ENCODE measurements around the gene ECM1. TPM values are rescaled to one million over a fixed set of nuclear protein-coding genes. Genes with fewer than 3 reads are reported as not detected.

Gene ECM1
- total RNA-seq, 1 experiment from 2014 or later, result 10.3 TPM

DNA sequence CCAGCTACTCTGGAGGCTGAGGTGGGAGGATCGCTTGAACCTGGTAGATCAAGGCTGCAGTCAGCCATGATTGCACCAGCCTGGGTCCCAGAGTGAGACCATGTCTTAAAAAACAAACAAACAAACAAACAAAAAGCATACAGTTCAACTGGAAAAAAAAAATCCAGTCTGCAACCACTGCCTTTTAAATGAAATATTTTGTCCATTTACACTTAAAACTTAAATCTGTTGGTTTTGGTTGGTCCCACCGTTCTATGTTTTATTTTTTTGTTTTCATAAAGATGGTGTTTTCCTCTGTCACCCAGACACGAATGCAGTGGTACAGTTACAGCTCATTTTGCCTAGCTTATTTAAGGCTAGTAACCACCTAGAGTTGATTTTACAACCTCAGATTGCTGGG lies 17.4 kb downstream of the ECM1 start:
- H2AFZ ChIP-seq, result no peak overlapping the region
- DNase-seq, result no peak
- H3K9me3 ChIP-seq (ENCODE audit: insufficient read depth, low read depth), result no peaks in the 10 kb centered on the region
- no TSS peak for BruUV-seq (replicated peaks)
- ChIA-PET POLR2A (ENCODE audit: unreplicated experiment) (no interaction called here), CTCF (interaction anchor here (0.6 kb wide), 2 partner anchors 128 to 230 kb away, joined by 5 to 6 read pairs; no protein-coding TSS in a partner anchor)
- TF ChIP-seq CTCF (conservative IDR thresholded peaks at IDR 0.05) (no peak), EZH2 (IDR thresholded peaks at IDR 0.05; ENCODE audit: low read depth) (no peak)
- H3K79me2 ChIP-seq (ENCODE audit: low read depth), result no peaks in the 10 kb centered on the region
- no peaks in the 10 kb centered on the region for H4K20me1 ChIP-seq (ENCODE audit: insufficient read depth)
- no peak overlapping the region for H3K4me2 ChIP-seq
- H3K27ac ChIP-seq, result no peak overlapping the region
- no peaks in the 10 kb centered on the region for H3K36me3 ChIP-seq (ENCODE audit: low read depth)
- no peak overlapping the region for H3K4me3 ChIP-seq
- H3K4me1 ChIP-seq (replicated peaks; ENCODE audit: insufficient read depth), result no peaks in the 10 kb centered on the region
- H3F3A ChIP-seq (ENCODE audit: insufficient read depth, low read depth), result no peaks in the 10 kb centered on the region; the same call in 1 of the 2 replicates
- H3K27me3 ChIP-seq (ENCODE audit: insufficient read depth, low read depth), result no peaks in the 10 kb centered on the region
- no peaks in the 10 kb centered on the region for H3K9me2 ChIP-seq (ENCODE audit: insufficient read depth)
- intact Hi-C loops (cut with micrococcal nuclease; ENCODE audit: unreplicated experiment), result no loop called here

GRCh38 chr1:150528196-150528595 lies 20.3 kb downstream of the ECM1 start:
- no peaks in the 10 kb centered on the region for H3K9me3 ChIP-seq (ENCODE audit: insufficient read depth, low read depth)
- no peaks in the 10 kb centered on the region; the same call in 1 of the 2 replicates for H3F3A ChIP-seq (ENCODE audit: insufficient read depth, low read depth)
- no peak overlapping the region for H3K27ac ChIP-seq
- H3K36me3 ChIP-seq (ENCODE audit: low read depth), result no peaks in the 10 kb centered on the region
- peak in 1 of 2 experiments; percentile 60 for DNase-seq
- ChIA-PET CTCF (no interaction called here), POLR2A (ENCODE audit: unreplicated experiment) (no interaction called here)
- no peaks in the 10 kb centered on the region for H3K9me2 ChIP-seq (ENCODE audit: insufficient read depth)
- intact Hi-C loops (cut with micrococcal nuclease; ENCODE audit: unreplicated experiment), result no loop called here
- no peak overlapping the region for H3K4me2 ChIP-seq
- no TSS peak for BruUV-seq (replicated peaks)
- H3K27me3 ChIP-seq (ENCODE audit: insufficient read depth, low read depth), result no peaks in the 10 kb centered on the region
- H4K20me1 ChIP-seq (ENCODE audit: insufficient read depth), result no peaks in the 10 kb centered on the region
- no peaks in the 10 kb centered on the region for H3K79me2 ChIP-seq (ENCODE audit: low read depth)
- H3K4me3 ChIP-seq, result no peak overlapping the region
- TF ChIP-seq CTCF (conservative IDR thresholded peaks at IDR 0.05) (no peak), EZH2 (IDR thresholded peaks at IDR 0.05; ENCODE audit: low read depth) (no peak)
- no peaks in the 10 kb centered on the region for H3K4me1 ChIP-seq (replicated peaks; ENCODE audit: insufficient read depth)
- no peak overlapping the region for H2AFZ ChIP-seq

DNA sequence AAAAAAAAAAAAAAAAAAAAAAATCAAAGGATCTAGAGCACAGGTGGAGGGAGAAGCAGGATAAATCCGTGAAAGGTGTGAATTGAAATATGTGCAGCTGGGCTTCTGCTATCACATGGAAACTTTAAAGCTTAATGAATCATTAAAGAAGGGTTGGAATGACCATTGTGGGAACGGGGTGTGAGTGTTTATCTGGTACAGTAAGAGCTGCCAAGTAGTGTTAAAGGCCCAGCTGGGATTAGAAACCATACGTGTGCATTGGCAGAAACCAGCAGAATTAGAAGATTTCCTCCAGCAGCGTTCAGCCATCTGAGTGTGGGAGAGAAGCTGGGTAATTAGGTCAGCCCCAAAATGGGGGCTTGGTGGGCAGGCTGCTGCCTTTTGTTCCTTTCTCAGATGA lies 21.1 kb downstream of the ECM1 start:
- Histone ChIP-seq H3K27ac (no peak overlapping the region), H2AFZ (no peak overlapping the region), H3K36me3 (ENCODE audit: low read depth) (no peaks in the 10 kb centered on the region), H3K4me1 (replicated peaks; ENCODE audit: insufficient read depth) (no peaks in the 10 kb centered on the region), H3K79me2 (ENCODE audit: low read depth) (no peaks in the 10 kb centered on the region), H3F3A (ENCODE audit: insufficient read depth, low read depth) (no peaks in the 10 kb centered on the region; the same call in 1 of the 2 replicates), H3K4me2 (no peak overlapping the region), H3K4me3 (no peak overlapping the region), H4K20me1 (ENCODE audit: insufficient read depth) (no peaks in the 10 kb centered on the region), H3K9me2 (ENCODE audit: insufficient read depth) (no peaks in the 10 kb centered on the region), H3K27me3 (ENCODE audit: insufficient read depth, low read depth) (no peaks in the 10 kb centered on the region), H3K9me3 (ENCODE audit: insufficient read depth, low read depth) (no peaks in the 10 kb centered on the region)
- intact Hi-C loops (cut with micrococcal nuclease; ENCODE audit: unreplicated experiment), result no loop called here
- DNase-seq, result peak in 1 of 2 experiments; percentile 49
- no TSS peak for BruUV-seq (replicated peaks)
- TF ChIP-seq CTCF (conservative IDR thresholded peaks at IDR 0.05) (no peak), EZH2 (IDR thresholded peaks at IDR 0.05; ENCODE audit: low read depth) (no peak)
- ChIA-PET CTCF (interaction anchor here (0.7 to 1.1 kb wide), 2 partner anchors 9 to 12 kb away, joined by 6 read pairs; no protein-coding TSS in a partner anchor), POLR2A (ENCODE audit: unreplicated experiment) (interaction anchor here (0.5 to 0.6 kb wide), 2 partner anchors 44 to 441 kb away, joined by 6 to 12 read pairs; no protein-coding TSS in a partner anchor)
